HG03575 (cell line): ENCODE results near the gene C3orf52.
A peak's percentile ranks its signal among the peaks of the same experiment; 100 is the strongest.

ENCODE experiments used
- ATAC-seq: cut with Tn5 transposase; IDR thresholded peaks from one replicate; pipeline ENCODE4 v1.9.1; 2021; ENCODE audit not compliant: unreplicated experiment, insufficient number of reproducible peaks, low FRiP score; ENCODE audit errors: extremely low read depth

The C3orf52 gene

DNA sequence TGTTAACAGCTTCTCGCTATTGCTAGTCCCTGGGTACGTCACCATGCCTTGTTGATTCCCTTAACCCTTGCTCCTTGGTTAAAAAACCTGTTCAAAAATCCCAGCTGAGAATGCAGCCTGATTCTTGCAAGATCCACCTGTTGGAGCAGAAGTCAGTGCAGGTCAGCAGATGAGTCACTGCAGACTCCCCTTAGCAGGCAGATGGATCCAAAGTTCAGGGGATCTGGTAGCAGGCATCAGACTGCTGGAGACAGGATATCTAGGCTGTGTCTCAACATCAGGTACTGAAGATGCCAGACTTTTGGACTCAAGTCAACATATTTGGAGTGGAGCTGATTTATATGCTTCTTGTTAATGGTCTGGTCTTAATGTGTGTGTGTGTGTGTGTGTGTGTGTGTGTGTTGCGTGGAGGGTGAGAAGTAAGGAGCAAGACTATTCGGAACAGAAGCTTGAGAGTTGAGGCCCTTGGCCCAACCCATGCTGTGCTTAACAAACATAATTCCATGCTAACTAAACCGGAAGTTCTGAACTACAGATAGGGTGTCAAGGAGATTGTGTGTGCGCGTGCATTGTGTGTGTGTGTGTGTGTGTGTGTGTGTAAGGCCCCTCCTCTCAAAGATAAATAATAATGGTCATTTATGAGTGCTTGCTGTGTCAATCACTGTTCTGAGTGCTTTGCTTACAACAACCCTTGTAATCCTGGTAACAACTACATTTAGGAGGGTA, 1.0 kb upstream of the C3orf52 start:
- ATAC-seq: no peak

DNA sequence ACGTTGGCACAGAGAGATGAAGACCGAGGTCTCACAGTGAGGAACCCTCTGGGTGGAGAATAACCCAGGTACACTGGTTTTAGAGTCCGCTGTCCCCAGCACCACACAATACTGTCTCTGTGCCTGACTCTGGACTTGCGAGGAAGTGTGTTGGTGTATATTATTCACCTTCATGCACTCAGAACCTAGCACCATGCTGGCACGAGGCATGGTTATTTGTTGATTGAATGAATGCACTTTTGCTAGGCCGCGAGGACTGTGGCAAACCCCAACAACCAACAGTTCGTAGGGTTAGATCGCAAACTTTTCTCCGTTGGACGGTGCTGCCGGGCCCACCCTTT, 484 bp upstream of the C3orf52 start:
- ATAC-seq: no peak

DNA sequence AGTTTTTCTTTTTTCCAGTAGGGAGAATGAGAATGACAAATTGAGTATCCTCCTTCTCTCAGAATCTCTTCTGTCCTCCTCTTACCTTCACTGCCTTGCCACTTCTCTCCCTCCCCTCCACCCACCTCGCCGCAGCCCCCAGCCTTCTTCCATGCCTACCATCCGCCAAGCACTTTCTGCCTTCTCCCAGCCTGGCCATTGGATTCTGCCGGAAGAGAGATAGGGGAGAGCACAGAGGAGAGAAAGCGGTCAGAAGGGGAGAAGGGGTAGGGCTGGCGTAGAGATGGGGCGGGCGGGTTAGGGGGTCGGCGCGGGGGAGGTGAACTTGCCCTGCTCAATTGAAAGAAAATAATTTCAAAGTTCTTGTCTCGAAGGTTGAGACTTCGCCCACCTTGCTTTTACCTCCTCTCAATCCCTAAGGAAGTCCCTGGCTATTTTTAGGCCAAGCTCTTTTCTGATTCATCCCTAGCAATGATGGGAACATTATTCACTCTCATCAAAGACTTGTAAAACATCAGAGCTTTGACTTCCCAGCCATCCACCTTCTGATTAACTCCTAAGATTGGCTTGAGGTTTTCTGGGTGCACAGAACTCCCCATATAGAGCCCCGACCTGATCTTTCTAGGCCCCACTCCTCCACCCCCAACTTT, 811 bp downstream of the C3orf52 start:
- ATAC-seq: no peak

DNA sequence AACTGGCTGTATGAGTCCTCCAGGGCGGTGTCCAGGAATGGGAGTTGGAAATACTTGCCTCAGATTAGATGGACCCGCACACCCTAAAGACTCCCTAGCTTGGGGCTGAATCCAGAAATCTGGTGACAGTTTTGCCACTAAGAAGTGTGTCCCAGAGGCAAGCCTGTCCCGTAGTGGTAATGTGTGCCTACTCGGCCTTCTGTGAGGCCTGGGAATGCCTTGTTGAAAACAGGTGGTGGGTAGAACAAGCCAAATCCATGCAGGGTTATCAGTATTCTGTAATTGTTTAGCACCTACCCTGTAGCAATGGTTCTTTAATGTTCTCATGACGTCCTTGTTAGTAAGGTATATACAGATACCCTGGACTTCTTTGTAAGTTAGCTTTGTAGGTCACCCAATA, 1.6 kb downstream of the C3orf52 start:
- no peak for ATAC-seq

DNA sequence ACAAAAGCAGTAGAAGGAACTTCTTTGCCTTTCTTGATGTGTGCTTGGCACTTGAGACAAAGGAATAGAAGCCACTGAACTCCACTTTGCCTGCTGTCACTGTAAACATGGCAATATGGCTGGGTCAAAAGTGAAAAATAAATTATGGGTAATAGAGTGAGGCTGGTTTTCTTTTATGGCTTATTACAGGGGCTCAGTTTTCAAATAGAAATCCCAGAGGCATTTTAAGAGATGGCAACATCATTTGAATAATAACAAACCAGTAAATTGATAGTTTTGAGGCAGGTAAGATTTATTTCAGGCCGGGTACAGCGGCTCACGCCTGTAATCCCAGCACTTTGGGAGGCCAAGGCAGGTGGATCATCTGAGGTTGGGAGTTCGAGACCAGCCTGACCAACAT, 2.8 kb downstream of the C3orf52 start:
- ATAC-seq: no peak

DNA sequence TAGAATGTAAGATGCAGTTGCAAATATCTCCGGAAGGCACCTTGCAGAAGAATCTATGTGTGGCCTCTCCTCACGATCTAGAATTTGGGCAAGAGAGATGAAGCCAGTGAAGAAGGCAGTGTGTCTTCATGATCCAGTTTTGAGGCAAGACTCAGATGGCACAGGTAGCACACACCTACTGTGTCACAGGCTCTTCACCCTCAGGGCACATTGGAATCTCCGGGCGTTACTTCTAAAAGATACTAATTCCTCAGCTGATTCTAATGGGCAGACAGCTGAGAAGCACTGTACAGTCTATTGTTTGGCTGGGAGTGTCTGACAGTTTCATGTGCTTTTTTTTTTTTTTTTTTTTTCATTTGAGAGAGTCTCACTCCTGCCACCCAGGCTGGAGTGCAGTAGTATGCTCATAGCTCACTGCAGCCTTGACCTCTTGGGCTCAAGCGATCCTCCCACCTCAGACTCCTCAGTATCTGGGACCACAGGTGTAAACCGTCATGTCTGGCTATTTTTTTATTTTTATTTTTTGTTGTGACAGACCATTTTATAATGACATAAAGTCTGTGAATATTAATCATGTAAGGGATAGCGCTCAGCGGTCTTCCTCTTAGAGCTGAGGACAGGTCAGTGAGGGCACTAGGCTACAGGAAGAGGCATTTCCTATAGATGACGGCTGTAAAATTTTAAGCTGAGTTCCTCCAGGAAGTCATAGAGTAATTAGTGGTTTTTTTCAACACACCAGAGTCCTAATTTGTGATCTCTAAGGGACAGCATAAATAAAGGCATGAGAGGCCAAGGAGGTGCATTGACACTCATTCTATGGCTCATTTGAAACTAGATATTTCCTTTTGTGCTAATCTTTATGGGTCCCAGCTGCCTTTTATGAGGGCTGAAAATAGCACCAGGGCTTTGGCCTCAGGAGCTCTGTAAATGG, 4.0 kb downstream of the C3orf52 start:
- no peak for ATAC-seq

DNA sequence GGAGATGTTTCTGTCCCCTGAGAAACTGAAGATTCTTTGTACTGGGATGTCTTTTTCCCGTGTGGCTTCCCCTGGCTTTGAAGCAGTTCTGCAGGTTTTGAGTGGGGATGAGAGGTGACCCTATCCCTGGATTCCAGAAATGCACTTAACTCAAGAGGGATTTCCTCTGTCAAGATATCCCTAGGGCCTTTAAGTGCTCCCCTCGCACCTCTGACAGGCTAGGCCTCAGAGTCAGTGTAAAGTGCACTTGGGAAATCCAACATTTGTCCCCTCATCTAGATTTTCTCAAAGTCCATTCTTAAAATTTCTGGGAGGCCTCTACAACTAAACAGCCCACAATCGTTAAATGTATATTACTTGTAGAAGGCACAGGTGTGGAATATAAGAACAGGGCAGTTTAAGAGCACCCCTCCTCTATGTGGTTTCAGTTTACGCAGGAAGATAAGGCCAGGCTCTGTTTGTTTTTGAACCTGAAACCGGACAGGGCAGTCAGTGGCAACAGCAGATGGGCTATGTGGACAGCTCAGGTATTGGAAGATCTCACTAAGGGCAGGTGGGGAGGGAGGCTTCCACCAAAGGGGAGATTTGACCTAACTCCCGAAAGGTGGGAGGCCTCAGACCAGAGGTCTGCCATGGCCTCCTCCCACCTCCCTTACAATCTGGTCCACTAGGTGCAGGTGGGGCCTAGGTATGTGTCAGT, 4.8 kb downstream of the C3orf52 start:
- ATAC-seq: no peak

DNA sequence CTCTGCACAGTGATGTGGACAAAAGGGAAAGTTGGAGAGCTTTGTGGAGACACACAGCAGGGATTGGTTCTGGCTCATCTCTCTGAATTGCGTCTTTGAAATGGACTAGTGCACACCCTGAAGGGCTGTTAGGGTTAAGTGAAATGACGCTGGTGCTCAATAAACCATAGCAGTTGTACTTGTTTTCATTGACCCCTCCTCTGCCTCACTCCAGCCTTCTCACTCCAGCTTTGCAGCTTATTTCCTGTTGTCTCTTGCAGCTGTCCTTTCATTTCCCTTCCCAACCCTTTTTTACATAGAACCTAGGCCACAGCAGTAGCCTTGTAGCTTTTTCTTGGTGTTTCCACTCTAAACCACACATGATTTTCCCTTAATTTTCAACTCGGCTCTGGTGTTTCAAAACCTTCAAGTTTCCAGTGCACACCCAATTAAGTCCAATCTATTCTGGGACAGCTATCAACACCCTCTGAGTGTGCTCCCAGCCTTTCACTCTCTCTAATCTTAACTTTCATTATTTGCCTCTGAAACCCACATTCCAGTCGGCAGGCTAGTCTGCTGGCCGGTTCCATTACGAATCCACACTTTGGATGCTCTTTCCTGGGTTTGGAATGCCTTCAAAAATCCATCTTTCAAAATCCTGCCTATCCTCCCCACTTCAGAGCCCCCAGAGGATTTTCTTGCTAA, 6.4 kb downstream of the C3orf52 start:
- no peak for ATAC-seq

DNA sequence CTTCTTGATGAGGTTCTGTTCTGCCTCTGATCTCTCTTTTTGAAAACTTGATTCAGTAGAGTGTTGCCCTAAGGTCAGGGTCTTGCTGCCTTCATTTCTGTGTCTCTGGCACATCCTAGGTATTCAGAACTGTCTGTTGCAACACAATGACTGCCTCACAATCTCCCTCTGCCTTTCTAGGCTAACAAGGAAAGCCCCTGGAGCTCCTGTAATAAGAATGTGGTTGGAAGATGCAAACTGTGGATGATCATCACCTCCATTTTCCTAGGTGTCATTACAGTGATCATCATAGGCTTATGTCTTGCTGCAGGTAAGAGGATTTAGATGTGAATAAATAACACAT, 7.0 kb downstream of the C3orf52 start:
- no peak for ATAC-seq

DNA sequence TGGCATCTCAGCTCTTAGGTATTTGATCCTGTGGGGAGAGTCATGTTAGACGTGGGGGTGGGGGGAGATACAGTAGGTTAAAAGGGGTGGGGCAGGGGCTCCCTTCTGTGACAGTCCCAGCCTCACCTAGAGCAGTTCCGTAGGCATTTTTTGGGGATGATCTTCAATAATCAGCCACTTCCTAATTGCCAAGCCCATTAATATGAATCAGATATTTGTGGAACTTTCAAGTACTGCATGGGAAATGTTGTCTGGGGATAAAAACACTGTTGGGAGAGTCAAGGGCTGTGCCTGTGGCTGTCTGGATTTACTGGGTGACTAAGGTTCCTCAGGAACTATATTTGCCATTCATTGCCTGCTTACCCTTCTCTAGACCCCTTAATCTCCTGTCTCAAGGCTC, 9.5 kb downstream of the C3orf52 start:
- ATAC-seq: no peak

DNA sequence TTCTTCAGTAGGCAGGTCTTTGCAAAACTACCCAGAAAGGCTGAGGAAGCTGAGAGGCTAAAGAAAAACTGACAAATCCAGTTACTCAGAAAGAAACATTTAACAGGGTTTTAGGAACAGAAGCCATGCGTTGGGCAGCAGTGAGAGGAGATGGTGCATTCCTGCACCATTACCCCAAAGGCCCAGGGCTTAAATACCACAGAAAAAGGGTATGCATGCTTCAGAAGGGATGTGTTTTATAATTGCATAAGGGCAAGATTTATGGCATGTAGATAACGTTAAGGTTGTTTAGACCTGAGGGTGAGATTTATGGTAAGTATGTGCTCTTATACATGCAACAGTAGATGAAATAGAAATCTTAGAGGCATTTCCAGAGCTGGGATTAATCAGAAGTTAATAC, 10.0 kb downstream of the C3orf52 start:
- ATAC-seq: no peak

DNA sequence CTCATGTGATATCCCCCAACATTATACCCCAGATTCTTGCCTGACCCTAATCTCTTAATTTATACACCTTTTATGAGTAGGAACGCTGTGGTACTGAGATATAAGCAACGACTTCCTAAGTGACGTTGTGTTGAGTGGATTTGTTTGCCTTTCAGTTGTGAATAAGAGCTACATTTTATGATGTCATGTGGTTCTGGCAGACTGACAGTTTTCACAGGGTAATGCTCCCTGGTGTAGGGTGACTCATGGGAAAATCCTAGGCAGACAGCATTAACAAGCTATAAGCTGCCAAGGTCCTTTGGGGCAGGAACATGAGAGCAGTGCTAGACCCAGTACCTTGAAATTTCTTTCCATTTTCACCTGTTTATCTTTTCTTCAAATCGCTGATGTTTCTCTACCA, 11.2 kb downstream of the C3orf52 start:
- no peak for ATAC-seq

DNA sequence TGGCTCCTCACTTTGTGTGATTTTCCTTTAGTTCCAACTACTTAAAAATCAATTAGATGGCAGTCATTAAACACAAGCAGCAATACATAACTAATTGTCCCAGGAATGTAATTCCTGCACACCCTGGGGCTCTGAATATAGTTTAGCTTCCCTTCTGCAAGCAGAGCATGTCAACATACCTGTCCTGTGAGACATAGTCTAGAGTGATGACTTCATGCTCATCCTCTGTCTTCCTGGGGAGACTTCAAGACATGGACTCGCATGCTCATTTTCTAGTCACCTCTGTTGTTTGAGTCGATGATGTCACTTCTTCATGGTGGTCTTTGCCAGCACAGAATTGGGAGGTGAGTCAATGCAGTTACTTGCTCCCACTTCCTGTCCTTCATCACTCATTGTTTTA, 15.7 kb downstream of the C3orf52 start:
- no peak for ATAC-seq

DNA sequence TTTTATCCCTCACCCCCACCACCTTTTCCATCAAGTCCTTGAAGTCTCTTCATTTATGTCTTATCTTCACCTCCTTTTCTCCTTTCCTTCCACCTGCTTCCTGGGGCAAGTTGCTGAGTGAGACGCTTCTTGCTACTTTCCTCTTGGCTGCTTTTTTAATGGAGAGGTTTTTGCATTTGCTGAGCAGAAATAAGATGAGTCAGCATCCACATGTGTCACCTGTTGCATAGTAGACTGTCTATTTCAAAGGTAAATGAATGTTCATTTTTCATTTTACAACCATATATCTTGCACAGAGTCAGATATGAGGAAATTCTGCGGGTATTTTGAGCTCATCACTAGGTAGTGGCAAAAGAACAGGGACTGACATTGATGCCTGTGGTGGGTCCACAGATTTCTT, 18.6 kb downstream of the C3orf52 start:
- ATAC-seq: no peak

DNA sequence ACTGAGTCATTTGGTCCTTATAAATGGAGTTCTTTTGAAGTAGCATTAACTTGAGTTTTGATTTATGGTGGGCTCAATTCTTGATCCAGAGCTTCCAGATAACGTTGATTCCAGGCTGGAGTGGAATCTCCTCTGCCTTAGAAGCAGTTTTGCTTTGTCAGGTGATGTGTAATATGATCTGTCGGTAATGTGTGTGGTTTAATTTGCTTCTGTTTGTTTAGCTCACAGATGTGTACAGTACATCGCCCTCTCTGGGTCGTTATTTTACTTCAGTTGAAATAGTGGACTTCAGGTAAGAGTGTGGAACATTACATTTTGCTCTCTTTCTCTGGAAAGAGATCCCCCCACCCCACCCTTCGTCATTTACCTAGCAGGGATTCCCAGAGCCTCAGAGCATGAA, 23.1 kb downstream of the C3orf52 start:
- no peak for ATAC-seq

DNA sequence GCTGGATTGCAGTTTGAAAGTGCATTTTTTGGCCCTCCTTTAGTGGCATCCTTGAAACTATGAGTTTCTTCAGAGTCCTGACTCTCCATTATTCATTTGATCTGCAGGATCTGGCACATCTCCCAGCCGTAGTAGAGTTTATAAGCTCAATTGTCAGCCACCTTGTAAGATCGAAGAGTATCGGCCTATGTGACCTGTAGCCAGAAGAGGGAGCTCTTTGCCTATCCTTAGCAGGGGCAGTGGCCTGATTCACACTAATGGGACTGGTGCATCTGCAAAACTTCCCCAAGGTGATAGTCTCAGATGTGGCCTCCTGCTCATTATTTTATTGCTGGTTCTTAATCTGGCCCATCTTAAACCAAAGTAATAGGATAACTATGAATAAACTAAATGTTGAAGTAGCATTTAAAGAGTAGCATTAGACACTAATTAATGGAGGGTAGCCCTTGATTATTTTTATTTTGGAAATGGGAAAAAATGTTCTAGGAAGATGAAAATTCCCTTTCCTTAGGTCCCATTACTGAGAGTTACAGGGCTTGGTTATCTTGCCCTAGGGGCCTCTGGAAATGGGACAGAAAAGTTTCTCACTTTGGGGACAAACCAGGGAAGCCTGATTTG, 25.7 kb downstream of the C3orf52 start:
- ATAC-seq: peak; percentile 22

DNA sequence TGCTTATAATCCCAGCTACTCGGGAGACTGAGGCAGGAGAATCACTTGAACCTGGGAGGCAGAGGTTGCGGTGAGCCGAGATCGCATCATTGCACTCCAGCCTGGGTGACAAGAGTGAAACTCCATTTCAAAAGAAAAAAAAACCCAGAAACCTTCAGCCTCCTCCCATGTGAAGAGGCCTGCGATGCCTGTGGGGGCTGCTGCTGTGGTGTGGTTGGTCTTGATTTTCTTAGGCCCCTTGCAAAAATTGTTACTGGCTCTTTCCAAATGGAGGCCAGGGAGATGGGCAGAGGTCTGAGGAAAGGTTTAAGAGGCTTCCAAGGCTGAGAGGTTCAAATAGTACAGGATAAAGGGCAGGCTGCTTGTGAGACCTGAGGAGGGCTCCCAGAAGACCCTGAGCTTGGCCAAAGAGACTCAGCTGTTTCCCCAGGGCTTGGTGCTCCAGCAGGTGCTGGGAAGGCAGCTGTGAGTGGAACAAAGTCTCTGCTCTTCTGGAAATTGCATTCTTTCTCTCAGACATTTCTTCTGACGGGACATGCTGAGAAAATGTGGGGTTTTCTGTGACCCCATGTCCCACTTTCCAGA, 28.5 kb downstream of the C3orf52 start:
- ATAC-seq: no peak

DNA sequence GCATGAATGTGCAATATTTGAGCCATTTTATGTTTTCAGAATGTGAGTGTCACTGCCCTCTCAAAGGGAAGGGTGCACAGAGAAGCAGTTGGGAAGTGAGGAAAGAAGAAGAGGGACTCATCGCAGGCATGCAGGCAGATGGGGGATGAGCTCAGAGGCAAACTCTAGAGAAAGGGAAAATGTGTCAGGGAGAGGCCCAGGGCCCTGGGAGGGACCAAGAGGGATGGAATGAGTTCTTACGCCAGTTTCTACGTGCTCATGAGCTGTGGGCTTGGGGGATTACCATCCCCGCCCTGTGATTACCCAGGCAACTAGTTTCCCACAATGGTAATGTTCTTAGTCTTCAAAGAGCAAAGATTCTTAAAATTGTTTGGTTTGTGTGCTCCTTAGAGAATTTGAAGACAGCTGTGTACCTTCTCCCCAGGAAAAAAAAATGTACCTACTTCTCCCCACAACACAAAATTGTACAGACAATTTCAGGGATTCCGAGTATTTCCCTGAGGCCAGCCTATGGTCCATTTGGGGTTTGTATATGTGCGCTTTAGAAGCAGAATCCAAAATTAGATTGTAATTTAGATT, 29.1 kb downstream of the C3orf52 start:
- no peak for ATAC-seq
